HepG2 (cell line): ENCODE measurements around the gene CEP164.

ENCODE experiments used
- CCAR2 ChIP-seq: fragments of 200-400 bp; formaldehyde crosslinking; optimal IDR thresholded peaks from 2 replicates; pipeline ENCODE3; 2018; ENCODE audit warnings: low read depth, mild to moderate bottlenecking, low read length, moderate library complexity
- MATR3 ChIP-seq: sonication (generic); formaldehyde crosslinking; IDR thresholded peaks from 2 replicates; pipeline ENCODE4 v1.4.0; 2020; ENCODE audit warnings: missing genetic modification reagents
- MTA3 ChIP-seq: sonication (generic); formaldehyde crosslinking; IDR thresholded peaks from 2 replicates; pipeline ENCODE4 v1.4.0; 2020; ENCODE audit warnings: missing genetic modification reagents
- MXI1 ChIP-seq: IDR thresholded peaks from 3 replicates; pipeline ENCODE4 v1.6.1; 2012; ENCODE audit warnings: low read depth, low read length, inconsistent platforms, borderline replicate concordance
- RFXANK ChIP-seq: IDR thresholded peaks from 2 replicates; pipeline ENCODE4 v1.6.1; 2016
- ZNF589 ChIP-seq: sonication (generic); formaldehyde crosslinking; conservative IDR thresholded peaks from 2 replicates; pipeline ENCODE4 v1.8.0; 2022; ENCODE audit warnings: mild to moderate bottlenecking, moderate library complexity, missing genetic modification reagents
- ZNF773 ChIP-seq: sonication (generic); formaldehyde crosslinking; IDR thresholded peaks from 2 replicates; pipeline ENCODE4 v1.4.0; 2020; ENCODE audit warnings: missing genetic modification reagents, borderline replicate concordance
- TF ChIP-seq, protein P1 (sequence below): IDR thresholded peaks from 2 replicates; pipeline ENCODE4 v1.6.1; 2016; ENCODE audit warnings: missing compliant biosample characterization, missing genetic modification reagents, borderline replicate concordance

DNA sequence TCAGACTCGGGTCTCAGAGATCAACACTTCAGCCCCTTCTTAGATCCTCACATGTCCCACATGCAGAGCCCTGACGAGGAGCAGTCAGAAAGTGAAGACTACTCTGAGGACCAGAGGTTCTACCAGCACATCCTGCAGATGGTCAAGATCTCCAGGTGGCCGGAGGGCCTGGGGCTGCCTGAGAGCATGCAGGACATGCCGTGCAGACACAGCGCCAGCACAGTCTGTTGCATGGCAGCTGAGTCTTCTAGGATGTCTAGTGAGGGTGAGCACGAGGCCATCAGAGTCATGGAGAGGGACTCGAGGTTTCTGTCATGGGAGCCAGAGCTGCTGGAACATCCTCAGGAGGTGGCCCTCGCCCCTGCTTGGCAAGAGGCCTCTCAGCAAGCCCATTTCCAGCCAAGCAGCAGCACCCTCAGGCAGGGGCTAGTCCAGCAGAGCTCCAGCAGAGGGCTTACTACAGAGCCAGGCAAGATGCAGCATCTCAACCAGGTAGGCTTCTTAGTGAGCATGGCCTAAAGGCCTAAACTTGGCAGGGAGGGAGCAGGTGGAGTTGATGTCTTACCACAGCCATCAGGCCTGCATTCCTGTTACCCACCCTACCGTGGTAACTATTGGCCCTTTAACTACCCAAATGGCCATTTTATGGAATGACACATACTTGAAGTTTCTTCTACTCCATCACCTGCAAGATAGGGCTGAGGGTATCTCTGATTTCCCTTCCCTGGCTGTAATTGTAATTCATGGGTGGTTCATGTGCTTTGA lies 28.7 kb downstream of the CEP164 start:
- TF ChIP-seq, protein P1, sequence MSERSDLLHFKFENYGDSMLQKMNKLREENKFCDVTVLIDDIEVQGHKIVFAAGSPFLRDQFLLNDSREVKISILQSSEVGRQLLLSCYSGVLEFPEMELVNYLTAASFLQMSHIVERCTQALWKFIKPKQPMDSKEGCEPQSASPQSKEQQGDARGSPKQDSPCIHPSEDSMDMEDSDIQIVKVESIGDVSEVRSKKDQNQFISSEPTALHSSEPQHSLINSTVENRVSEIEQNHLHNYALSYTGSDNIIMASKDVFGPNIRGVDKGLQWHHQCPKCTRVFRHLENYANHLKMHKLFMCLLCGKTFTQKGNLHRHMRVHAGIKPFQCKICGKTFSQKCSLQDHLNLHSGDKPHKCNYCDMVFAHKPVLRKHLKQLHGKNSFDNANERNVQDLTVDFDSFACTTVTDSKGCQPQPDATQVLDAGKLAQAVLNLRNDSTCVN (CRISPR knock-in tag), result no peak
- no peak for TF ChIP-seq CCAR2
- no peak for TF ChIP-seq MXI1
- TF ChIP-seq MTA3, result no peak
- no peak for TF ChIP-seq MATR3
- TF ChIP-seq ZNF773 (CRISPR knock-in tag), result no peak
- no peak for TF ChIP-seq RFXANK (CRISPR knock-in tag)
- TF ChIP-seq ZNF589 (CRISPR knock-in tag), result no peak
